ENCODE measurements around the gene MAP3K12. TPM values are rescaled to one million over a fixed set of nuclear protein-coding genes. Genes with fewer than 3 reads are reported as not detected.
"Not testable (repeated sequence)": the region's sequence is repeated elsewhere in the genome, so short reads cannot be mapped to it uniquely, and the experiment has no call there.

The MAP3K12 gene
- total RNA-seq: 17.0 and 25.5 TPM in 2 replicates
- 20.6 TPM for polyA plus RNA-seq (2012)

- peak; percentile 60 for DNase-seq (ENCODE audit: low read depth)
Observed at GRCh38 chr12:53499266-53500141, at the start of gene MAP3K12. Gene MAP3K12 (minus strand): TSS chr12:53499458. CDS start chr12:53487391, 12,067 bp downstream.

GRCh38 chr12:53548354-53548753 is 49.1 kb upstream of the MAP3K12 start:
- DNase-seq (ENCODE audit: low read depth): not testable (repeated sequence)

- peak; percentile 69 for DNase-seq (ENCODE audit: low read depth)
Observed at GRCh38 chr12:53543539-53543938, 44.3 kb upstream of the MAP3K12 start.

- DNase-seq (ENCODE audit: low read depth): no peak
Observed at GRCh38 chr12:53539526-53539925, 40.3 kb upstream of the MAP3K12 start.

- DNase-seq (ENCODE audit: low read depth): no peak
Observed at GRCh38 chr12:53538209-53538689, 39.0 kb upstream of the MAP3K12 start.

- no peak for DNase-seq (ENCODE audit: low read depth)
Observed at GRCh38 chr12:53536962-53537361, 37.7 kb upstream of the MAP3K12 start.

- DNase-seq (ENCODE audit: low read depth): no peak
Observed at GRCh38 chr12:53533471-53533870, 34.2 kb upstream of the MAP3K12 start.

- no peak for DNase-seq (ENCODE audit: low read depth)
Observed at GRCh38 chr12:53532524-53533445, 33.5 kb upstream of the MAP3K12 start.

GRCh38 chr12:53532021-53532420 is 32.8 kb upstream of the MAP3K12 start:
- DNase-seq (ENCODE audit: low read depth): peak; percentile 15

- no peak for DNase-seq (ENCODE audit: low read depth)
Observed at GRCh38 chr12:53530920-53531319, 31.7 kb upstream of the MAP3K12 start.

- no peak for DNase-seq (ENCODE audit: low read depth)
Observed at GRCh38 chr12:53530061-53530460, 30.8 kb upstream of the MAP3K12 start.

- DNase-seq (ENCODE audit: low read depth): no peak
Observed at GRCh38 chr12:53524476-53524875, 25.2 kb upstream of the MAP3K12 start.

GRCh38 chr12:53523131-53523530 is 23.9 kb upstream of the MAP3K12 start:
- no peak for DNase-seq (ENCODE audit: low read depth)

- DNase-seq (ENCODE audit: low read depth): no peak
Observed at GRCh38 chr12:53518381-53518780, 19.1 kb upstream of the MAP3K12 start.

- no peak for DNase-seq (ENCODE audit: low read depth)
Observed at GRCh38 chr12:53516758-53517455, 17.6 kb upstream of the MAP3K12 start.

- no peak for DNase-seq (ENCODE audit: low read depth)
Observed at GRCh38 chr12:53515291-53515680, 16.0 kb upstream of the MAP3K12 start.

- no peak for DNase-seq (ENCODE audit: low read depth)
Observed at GRCh38 chr12:53514628-53515290, 15.5 kb upstream of the MAP3K12 start.

- DNase-seq (ENCODE audit: low read depth): no peak
Observed at GRCh38 chr12:53513712-53514410, 14.6 kb upstream of the MAP3K12 start.

- no peak for DNase-seq (ENCODE audit: low read depth)
Observed at GRCh38 chr12:53510181-53510812, 11.0 kb upstream of the MAP3K12 start.
